Fibroblast of skin of left biceps (primary cell): ENCODE data around the gene SLC35A3.
A peak's percentile ranks its signal among the peaks of the same experiment; 100 is the strongest.
"Not testable (repeated sequence)": the region's sequence is repeated elsewhere in the genome, so short reads cannot be mapped to it uniquely, and the experiment has no call there.

Source experiments
- DNase-seq, 2 experiments: peaks; one replicate each; pipeline ENCODE4 v3.0.0-alpha.2; 2013; ENCODE audit warnings: low read depth in 2 of 2

The SLC35A3 gene

GRCh38 chr1:99969729-99970621, at the start of gene SLC35A3:
SLC35A3 (plus strand) TSS chr1:99969996; CDS start chr1:99993555, 23,559 bp downstream.
- peak in 1 of 2 experiments; percentile 27 for DNase-seq

DNA sequence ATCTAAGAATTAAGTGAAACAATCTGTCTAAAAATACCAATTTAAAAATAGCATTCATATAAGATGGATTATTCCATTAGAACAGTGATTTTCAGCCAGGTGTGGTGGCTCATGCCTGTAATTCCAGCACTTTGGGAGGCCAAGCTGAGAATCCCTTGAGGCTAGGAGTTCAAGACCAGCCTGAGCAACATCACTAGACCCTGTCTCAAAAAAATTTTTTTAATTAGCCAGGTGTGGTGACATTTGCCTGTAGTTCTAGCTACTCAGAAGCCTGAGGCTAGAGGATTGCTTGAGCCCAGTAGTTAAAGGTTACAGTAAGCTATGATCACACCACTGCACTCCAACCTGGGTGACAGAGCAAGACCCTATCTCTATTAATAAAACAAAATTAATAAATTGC, 35.0 kb upstream of the SLC35A3 start:
- DNase-seq, result no peak

GRCh38 chr1:99935534-99935933, 34.3 kb upstream of the SLC35A3 start:
- DNase-seq, result no peak

DNA sequence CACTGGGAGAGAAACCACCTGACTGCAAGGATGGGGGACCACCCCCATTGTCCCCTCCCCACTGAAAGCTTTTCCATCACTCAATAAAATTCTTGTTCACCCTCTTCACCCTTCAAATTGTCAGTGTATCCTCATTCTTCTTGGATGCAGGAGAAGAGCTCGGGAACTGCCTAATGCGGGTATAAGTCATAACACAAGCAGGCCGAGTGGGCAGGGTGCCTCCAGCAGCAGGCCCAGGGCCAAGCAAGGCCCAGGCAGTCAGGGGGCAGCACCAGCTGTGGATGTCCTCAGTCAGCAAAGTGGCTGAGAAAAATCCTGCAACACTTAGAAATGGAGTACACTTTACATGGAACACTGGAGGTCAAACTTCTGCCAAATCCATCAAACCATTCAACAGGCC, 33.7 kb upstream of the SLC35A3 start:
- no peak for DNase-seq

GRCh38 chr1:99942723-99943122, 27.1 kb upstream of the SLC35A3 start:
- DNase-seq, result no peak

DNA sequence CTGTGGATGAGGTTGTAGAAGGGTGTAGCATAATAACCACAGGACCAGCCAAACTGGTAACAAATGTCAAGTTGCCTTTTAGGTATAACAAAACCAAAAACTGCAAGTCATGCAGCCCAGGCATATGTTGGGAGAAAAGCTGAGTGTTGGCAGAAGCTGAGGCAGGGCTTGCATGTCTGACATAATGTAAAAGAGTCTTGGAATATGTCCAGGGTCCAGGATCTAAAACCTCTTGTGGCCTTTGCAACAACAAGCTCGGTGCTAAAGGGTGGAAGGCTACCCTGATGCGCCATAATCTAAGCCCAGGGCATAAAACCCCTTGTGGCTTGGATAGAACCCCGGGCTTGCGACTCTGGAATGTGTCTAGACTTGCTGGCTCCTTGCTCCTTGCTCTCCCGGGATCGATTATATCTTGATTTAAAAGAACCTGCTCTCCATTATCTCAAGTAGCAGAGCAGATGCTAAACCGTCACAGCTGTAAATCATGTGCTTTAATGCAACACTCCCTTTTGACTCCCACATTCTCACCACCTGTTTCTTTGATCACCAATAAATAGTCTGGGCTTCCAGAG, 26.5 kb upstream of the SLC35A3 start:
- peak; percentile 49 to 62 for DNase-seq

- DNase-seq, result no peak
Measured at GRCh38 chr1:99944192-99944591, 25.6 kb upstream of the SLC35A3 start.

DNA sequence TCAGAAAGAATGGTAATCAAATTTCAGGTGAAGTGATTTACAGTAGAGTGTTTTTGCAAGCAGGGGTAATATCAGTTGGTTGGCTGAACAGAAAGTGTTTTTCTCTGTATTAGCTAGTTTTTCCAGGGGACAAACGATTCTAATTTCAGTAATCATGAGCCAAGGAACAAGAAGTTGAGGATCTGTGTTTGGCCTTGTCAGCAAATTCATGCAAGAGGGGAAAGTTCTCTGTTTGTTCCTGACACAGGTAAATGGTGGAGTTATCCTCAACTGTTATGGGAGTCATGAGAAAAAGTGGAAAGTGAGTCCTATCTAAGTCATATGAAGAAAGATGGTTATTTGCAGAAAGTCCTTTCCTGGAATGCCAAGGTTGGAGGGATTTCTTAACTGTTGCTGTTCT, 24.6 kb upstream of the SLC35A3 start:
- DNase-seq, result no peak

DNA sequence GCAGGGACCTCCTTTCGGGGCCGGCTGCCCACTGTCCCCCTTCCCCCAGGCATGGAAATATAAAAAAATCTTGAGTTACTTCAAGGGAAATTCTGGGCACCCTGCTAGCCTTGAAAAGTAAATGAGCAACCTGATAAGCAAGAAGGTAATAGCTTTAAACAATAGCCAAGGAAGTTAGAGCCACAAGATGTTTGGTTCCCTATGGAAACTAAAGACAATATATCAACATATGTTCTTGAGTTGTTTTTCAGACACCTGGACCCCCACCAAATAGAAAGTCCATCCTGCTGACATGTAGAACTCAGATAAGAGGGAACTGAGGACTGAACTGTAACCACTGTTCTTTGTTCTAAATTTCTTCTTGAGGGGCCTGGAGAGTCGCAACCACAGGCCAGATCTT, 19.3 kb upstream of the SLC35A3 start:
- DNase-seq, result no peak

GRCh38 chr1:99952522-99952921, 17.3 kb upstream of the SLC35A3 start:
- DNase-seq, result no peak

DNA sequence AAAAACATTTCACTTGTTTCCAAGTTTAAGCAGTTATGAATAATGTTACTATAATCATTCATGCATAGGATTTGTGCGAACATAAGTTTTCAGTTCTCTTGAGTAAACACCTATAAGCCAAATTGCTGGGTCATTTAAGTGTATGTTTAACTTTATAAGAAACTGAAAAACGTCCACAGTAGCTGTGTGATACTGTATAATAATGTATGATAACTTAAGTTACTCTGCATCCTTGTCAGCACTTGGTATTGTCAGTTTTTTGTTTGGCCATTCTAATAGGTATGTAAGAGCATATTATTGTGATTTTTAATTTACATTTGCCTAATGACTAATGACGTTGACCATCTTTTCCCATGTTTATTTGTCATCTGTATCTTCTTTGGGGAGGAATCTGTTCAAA, 14.4 kb upstream of the SLC35A3 start:
- DNase-seq, result no peak

DNA sequence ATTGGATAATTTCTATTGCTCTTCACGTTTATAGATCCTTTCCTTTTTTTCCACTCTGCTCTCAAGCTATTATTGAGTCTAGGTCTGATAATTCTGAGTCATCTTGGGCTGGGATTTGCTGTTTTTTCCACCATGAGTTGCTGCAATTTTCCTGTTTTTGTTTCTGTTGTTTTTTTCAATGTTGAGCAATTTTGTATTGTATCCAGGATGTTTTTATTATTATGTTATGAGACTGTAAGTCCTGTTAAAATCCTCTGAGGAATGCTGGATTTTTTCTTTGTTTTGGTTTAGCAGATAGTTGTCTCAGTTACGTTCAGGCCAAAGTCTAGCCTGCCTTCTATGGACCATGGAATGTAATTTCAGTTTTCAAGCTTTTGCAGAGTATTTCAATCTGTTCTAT, 13.0 kb upstream of the SLC35A3 start:
- no peak for DNase-seq

GRCh38 chr1:99957818-99958217, 12.0 kb upstream of the SLC35A3 start:
- DNase-seq, result no peak

DNA sequence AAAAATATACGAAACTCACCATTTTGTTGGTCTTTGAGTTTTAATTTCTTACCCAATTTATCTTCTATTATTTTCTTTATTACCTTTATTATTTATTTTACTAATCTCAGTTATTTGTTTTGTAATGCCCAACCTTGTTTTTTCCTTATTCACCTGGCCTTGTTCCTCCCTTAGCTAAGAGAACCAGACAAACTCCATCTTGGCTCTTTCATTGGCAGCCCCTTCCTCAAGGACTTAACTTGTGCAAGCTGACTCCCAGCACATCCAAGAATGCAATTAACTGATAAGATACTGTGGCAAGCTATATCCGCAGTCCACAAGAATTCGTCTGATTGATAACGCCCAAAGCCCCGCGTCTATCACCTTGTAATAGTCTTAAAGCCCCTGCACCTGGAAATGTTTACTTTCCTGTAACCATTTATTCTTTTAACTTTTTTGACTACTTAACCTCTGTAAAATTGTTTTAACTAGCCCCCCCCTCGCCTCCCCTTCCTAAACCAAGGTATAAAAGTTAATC, 10.5 kb upstream of the SLC35A3 start:
- DNase-seq, result not testable (repeated sequence)

DNA sequence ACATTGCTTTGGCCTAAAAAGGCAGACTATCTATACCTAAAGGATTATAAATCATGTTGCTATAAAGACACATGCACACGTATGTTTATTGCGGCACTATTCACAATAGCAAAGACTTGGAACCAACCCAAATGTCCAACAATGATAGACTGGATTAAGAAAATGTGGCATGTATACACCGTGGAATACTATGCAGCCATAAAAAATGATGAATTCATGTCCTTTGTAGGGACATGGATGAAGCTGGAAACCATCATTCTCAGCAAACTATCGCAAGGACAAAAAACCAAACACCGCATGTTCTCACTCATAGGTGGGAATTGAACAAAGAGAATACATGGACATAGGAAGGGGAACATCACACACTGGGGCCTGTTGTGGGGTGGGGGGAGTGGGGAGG, 9.5 kb upstream of the SLC35A3 start:
- DNase-seq, result not testable (repeated sequence)

DNA sequence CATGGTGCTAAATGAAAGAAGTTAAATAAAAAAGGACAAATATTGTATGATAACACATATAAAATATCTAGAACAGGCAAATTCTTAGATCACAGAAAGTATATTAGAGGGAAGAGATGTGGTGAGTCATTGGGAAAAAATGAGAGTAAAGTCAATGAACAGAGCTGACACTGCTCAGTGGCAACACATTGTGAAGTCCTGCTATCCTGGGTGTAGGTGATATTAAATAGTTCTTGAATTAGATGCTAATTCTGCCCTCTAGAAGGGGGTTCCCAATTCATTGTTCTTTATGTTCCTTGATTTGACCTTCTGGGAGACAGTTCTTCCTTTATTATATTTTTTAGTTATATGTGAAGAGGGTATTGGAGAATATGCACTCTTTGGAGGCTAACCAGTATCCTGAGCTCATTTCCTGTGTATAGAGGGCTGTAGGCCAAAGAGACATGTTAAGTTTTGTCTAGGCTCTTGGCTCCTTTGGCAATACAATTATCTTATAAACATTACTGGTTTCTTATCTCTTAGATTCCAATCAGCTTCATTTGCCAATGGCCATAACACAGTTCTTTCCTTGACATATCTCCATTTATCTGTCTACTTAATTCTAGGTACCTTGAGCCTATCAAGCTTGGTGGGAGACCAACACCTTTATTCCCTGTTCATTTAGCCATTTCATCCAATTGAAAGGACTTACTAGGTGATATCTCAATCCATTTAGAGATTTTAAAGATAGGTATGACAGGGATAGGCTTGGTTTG, 6.6 kb upstream of the SLC35A3 start:
- no peak for DNase-seq

GRCh38 chr1:99964806-99965205, 5.0 kb upstream of the SLC35A3 start:
- DNase-seq, result no peak

GRCh38 chr1:99965646-99966375, 4.0 kb upstream of the SLC35A3 start:
- DNase-seq, result no peak

- no peak for DNase-seq
Measured at GRCh38 chr1:99968214-99968613, 1.6 kb upstream of the SLC35A3 start.

DNA sequence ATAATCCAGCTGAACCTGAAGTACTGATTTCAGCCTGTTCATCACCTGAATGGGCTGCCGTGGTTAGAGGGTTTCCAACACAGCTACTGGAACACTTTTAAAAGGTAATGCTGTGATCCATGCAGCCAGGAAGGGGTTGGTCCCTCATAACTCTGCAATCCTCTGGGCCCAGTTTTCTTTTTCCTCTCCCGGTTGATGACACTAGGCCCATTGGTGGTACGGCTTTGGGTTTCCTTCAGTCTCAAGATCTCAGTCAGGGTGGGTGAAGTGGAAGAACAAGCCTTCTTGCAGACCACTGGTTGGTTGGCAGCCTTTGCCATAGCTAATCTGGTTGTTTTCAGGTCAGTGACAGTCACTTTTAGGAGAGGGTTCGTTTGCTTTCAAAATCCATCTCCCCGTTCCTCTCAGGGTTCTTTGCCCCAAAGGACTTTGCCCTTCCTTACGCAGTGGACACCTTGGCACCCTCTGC, 502 bp upstream of the SLC35A3 start:
- DNase-seq, result no peak

- no peak for DNase-seq
Measured at GRCh38 chr1:99970713-99971255, 988 bp downstream of the SLC35A3 start.
